AG09309 (cell line): Measurements from ENCODE around the gene ANKRD22.
"Not testable (repeated sequence)": the region's sequence is repeated elsewhere in the genome, so short reads cannot be mapped to it uniquely, and the experiment has no call there.

Experiments
- DNase-seq: peaks from one replicate; pipeline ENCODE4 v3.0.0-alpha.2; 2010; ENCODE audit warnings: low read depth
- H3K4me3 ChIP-seq: 2 replicates; pipeline ENCODE4 v1.5.1; 2011; ENCODE audit warnings: mild to moderate bottlenecking, low read depth, low read length, moderate library complexity; ENCODE audit not compliant: control insufficient read depth
- TF ChIP-seq, protein P1 (sequence below): IDR thresholded peaks from 2 replicates; pipeline ENCODE4 v1.5.1; 2011; ENCODE audit warnings: mild to moderate bottlenecking, low read depth, low read length, inconsistent platforms; ENCODE audit not compliant: insufficient read depth, control insufficient read depth; ENCODE audit errors: missing control alignments

Gene ANKRD22

DNA sequence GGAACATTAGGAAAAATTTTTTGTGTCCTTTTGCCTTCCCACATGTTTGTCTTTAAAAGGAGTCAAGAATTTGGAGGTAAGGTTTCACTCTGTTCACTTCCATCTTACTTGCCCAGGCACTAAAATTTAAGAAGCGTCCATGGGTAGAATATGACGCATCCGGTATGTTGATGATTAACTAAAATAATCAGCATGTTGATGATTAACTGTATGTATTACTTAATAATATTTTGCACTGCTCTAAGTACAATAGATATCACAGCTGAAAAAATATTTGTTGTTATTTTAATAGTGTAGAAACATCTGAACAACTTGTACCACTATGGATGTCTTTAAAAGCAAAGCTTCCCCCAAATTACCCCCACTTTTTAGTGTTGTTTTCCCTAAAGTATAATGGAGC is 11.5 kb downstream of the ANKRD22 start:
- H3K4me3 ChIP-seq = no peak overlapping the region
- TF ChIP-seq, protein P1, sequence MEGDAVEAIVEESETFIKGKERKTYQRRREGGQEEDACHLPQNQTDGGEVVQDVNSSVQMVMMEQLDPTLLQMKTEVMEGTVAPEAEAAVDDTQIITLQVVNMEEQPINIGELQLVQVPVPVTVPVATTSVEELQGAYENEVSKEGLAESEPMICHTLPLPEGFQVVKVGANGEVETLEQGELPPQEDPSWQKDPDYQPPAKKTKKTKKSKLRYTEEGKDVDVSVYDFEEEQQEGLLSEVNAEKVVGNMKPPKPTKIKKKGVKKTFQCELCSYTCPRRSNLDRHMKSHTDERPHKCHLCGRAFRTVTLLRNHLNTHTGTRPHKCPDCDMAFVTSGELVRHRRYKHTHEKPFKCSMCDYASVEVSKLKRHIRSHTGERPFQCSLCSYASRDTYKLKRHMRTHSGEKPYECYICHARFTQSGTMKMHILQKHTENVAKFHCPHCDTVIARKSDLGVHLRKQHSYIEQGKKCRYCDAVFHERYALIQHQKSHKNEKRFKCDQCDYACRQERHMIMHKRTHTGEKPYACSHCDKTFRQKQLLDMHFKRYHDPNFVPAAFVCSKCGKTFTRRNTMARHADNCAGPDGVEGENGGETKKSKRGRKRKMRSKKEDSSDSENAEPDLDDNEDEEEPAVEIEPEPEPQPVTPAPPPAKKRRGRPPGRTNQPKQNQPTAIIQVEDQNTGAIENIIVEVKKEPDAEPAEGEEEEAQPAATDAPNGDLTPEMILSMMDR = no peak
- DNase-seq = no peak

DNA sequence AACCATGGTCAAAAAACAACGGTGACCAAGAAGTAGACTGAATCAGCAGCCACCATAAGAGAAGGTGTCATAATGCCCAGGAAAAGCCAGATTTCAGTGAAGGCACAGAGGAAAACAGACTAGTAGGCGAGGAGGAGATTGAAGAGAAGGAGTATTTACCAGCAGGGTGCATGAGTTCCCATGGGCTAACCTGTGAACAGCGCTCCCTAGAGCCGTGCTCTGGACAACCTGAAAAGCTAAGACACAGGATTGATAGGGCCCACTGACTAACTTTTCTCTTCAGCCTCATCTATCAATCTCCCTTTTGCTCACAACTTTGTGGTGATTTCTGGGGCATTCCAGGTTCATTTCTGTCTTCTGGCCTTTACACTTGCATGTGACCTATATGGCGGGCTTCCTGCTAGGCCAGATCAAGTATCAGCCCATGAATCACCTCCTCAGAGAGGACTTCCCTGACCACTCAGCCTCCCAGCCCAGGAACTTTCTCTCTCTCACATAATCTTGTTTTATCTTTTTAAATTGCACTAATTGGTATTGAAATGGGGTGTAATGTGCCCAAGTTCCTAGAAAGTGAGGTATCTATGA is 12.8 kb downstream of the ANKRD22 start:
- no peak for DNase-seq
- H3K4me3 ChIP-seq = no peak overlapping the region
- TF ChIP-seq, protein P1 = no peak

DNA sequence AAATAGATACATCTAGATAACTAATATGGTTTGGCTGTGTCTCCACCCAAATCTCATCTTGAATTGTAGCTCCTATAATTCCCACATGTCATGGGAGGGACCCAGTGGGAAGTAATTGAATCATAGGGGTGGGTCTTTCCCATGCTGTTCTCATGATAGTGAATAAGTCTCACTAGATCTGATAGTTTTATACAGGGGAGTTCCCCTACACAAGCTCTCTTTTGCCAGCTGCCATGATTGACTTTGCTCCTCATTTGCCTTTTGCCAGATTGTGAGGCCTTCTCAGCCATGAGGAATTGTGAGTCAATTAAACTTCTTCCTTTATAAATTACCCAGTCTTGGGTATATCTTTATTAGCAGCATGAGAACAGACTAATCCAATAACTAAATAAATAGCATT is 14.0 kb downstream of the ANKRD22 start:
- not testable (repeated sequence) for DNase-seq

DNA sequence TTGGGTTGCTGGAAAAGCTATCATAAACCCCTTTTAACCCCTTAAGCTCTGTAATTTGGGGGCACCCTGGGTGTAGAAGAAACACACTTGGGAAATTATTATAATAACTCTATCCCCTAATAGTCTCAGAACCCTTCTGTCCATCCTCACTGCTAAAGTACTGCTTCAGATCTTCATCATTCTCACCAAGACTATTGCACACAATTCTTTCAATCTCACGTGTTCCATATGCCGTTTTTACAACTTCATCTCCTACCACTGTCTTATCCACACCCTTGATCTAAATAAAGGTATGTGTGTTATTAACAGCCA is 15.8 kb downstream of the ANKRD22 start:
- no peak overlapping the region for H3K4me3 ChIP-seq
- TF ChIP-seq, protein P1 = no peak

More for the DNA sequence above, 14.0 kb downstream of the ANKRD22 start:
- H3K4me3 ChIP-seq = not testable (repeated sequence)

DNA sequence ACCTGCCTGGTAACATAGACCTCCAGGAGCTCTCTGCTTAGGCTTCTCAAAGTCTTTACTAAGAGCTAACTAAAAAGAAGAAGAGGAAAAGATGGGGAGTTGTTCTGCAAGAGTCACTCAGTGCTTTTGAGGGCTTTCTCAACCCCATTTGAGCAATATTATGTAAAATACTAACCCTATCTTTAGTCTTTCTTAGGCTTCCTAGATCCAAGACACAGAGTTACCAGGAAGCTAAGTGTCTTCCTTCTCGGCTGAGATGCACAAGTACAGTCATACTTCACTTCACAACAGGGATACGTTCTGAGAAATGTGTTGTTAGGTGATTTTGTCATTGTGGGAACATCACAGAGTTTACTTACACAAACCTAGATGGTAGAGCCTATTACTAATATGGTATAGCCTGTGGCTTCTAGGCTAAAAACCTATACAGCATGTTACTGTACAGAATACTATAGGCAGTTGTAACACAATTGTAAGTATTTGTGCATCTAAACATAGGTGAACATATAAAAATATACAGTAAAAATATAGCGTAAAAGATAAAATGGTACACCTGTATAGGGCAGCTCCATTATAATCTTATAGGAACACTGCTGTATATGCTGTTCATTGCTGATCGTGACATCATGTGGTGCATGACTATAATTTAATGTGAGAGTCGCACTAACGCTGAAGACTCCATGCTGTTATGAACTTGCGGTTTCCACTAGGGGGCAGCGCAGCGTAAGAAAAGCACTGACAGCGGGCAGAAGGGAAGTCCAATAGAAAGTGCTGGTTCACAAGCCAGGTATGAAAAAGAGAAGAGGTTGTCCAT is 16.3 kb downstream of the ANKRD22 start:
- no peak overlapping the region for H3K4me3 ChIP-seq
- peak; percentile 52 for DNase-seq
- TF ChIP-seq, protein P1 = peak; percentile 83

More for the DNA sequence above, 15.8 kb downstream of the ANKRD22 start:
- DNase-seq = no peak

DNA sequence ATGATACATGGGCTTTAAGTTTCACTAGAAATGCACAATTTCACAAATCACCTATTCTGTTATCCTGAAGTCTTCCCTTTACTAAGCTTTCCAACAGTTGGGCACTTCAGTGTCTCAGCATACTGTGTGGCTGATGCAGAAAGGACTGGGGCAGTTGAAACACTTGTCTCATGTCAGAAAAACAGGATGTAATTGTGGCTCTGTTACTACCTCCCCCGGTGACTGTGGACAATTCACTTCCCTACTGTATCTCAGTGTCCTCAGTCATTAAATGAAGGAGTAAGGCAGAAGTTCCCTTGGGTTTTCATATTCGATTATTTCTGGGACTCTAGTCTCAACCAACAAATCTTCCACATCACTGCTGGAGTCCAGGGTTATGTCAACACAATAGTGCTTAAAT is 17.9 kb downstream of the ANKRD22 start:
- no peak overlapping the region for H3K4me3 ChIP-seq
- DNase-seq = no peak
- TF ChIP-seq, protein P1 = no peak

DNA sequence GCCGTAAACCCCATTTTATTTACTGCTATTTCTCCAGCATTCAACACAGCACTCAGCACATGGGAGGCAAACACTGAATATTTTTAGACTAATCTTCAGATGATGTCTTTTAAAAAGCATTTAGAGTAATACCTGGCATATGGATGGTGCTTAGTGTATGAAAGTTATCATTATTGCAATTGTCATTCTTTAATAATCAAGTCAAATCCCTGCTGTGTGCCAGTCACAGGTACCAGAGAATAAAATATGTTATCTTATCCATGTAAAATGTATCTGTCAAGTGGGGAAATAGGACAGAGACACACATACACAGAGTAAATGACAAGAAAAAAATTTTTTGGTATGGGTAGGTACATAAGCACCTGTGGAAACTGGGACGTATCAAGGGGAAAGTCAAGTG is 18.5 kb downstream of the ANKRD22 start:
- no peak for DNase-seq

More for the DNA sequence above, 18.5 kb downstream of the ANKRD22 start:
- TF ChIP-seq, protein P1 = no peak
- H3K4me3 ChIP-seq = no peak overlapping the region
